ENCODE data around the gene EMC10. TPM values are rescaled to one million over a fixed set of nuclear protein-coding genes. Genes with fewer than 3 reads are reported as not detected.
A peak's percentile ranks its signal among the peaks of the same experiment; 100 is the strongest.

EMC10 gene
- total RNA-seq, 1 experiment from 2014 or later, result 200 TPM

DNA sequence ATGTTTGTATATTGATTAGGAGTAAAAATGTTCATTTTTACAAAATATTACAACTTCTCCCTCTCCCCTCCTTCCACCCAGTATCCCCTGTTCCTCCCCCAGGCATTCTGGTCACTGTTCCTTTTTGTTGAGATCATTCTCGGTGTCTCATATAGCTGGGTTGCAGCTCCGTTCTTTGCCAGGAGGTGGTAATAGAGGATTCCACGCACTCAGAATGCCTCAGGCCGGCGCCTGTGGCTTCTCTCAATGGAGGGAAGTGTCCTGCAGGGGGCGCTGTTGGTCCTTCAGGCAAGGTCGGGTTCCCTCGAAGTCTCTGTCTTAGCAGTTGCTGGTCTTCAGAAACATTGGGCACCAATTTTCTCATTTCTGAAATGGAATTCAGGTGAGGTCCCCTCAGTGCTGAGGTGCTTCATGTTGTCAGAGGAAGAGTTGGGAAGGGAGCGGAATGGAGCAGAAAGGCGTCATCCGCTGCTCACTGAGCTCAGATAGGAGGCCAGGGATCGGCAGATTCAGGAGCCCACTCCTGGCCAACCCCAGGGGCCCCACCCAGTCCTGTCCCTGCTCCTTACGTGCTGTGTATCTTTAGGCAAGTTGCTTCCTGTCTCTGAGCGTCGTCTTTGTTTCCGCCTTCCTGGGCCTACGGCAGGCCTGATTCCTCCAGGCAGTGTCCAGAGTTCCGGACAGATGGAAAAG is 10.7 kb downstream of the EMC10 start:
- TF ChIP-seq, protein P1, sequence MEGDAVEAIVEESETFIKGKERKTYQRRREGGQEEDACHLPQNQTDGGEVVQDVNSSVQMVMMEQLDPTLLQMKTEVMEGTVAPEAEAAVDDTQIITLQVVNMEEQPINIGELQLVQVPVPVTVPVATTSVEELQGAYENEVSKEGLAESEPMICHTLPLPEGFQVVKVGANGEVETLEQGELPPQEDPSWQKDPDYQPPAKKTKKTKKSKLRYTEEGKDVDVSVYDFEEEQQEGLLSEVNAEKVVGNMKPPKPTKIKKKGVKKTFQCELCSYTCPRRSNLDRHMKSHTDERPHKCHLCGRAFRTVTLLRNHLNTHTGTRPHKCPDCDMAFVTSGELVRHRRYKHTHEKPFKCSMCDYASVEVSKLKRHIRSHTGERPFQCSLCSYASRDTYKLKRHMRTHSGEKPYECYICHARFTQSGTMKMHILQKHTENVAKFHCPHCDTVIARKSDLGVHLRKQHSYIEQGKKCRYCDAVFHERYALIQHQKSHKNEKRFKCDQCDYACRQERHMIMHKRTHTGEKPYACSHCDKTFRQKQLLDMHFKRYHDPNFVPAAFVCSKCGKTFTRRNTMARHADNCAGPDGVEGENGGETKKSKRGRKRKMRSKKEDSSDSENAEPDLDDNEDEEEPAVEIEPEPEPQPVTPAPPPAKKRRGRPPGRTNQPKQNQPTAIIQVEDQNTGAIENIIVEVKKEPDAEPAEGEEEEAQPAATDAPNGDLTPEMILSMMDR (IDR thresholded peaks at IDR 0.05; ENCODE audit: unreplicated experiment), result peak; percentile 79
- CTCF ChIA-PET, result no interaction called here
- Mint-ChIP-seq H3K9me3 (ENCODE audit: low read depth, unreplicated experiment) (no peaks in the 10 kb centered on the region), H3K27ac (ENCODE audit: unreplicated experiment) (no peak overlapping the region), H3K4me1 (ENCODE audit: low read depth, unreplicated experiment) (peaks cover 9% of the 10 kb centered on the region), H3K36me3 (ENCODE audit: insufficient read depth, unreplicated experiment) (peaks cover 38% of the 10 kb centered on the region), H3K27me3 (ENCODE audit: unreplicated experiment) (peaks cover 13% of the 10 kb centered on the region), H3K4me3 (ENCODE audit: low read depth, unreplicated experiment) (no peak overlapping the region)
- BruUV-seq (replicated peaks), result no TSS peak
- intact Hi-C loops (cut with micrococcal nuclease; ENCODE audit: unreplicated experiment), result no loop called here
- DNase-seq, result peak; percentile 52

DNA sequence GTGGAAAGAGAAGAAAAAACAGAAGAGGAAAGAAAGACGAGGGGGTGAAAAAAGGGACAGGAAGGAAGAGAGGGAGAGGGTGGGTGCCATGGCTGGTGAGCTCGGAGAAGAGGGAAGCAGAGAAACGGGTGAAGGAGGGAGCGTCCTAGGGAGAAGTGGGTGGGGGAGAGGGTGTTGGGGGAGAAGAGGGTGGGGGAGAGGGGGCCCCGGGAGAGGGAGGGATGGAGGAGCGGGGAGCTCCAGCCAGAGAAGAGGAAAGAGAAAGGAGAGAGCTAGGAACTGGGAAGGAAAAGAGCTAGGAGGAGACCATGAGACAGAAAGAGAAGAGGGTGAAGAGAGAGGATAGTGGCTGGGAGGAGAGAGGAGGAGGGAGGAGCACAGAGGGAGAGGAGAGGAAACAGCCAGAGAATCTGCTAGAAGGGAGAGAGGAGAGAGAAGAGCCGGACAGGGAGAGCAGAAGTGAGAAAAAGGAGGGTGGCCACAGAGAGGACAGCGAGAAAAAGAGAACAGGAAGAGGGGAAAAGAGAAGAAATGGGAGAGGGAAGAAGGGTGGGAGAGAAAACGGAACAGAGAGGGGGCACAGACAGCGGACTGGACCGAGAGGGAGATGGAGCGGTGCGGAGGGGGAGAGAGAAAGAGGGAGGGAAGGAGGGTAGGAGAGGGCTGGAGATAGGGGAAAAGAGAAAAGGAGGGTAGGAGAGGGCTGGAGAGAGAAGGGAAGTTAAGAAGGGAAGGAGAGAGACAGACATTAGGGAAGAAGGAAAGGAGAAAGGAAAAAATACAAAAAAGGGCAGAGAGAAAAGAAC is 12.3 kb downstream of the EMC10 start:
- peaks cover 13% of the 10 kb centered on the region for H3K4me1 Mint-ChIP-seq (ENCODE audit: low read depth, unreplicated experiment)
- no peaks in the 10 kb centered on the region for H3K9me3 Mint-ChIP-seq (ENCODE audit: low read depth, unreplicated experiment)
- H3K36me3 Mint-ChIP-seq (ENCODE audit: insufficient read depth, unreplicated experiment), result peaks cover 28% of the 10 kb centered on the region
- no peak overlapping the region for H3K27ac Mint-ChIP-seq (ENCODE audit: unreplicated experiment)
- H3K4me3 Mint-ChIP-seq (ENCODE audit: low read depth, unreplicated experiment), result no peak overlapping the region
- intact Hi-C loops (cut with micrococcal nuclease; ENCODE audit: unreplicated experiment), result no loop called here
- CTCF ChIA-PET, result no interaction called here
- H3K27me3 Mint-ChIP-seq (ENCODE audit: unreplicated experiment), result peaks cover 22% of the 10 kb centered on the region
- TF ChIP-seq, protein P1 (IDR thresholded peaks at IDR 0.05; ENCODE audit: unreplicated experiment), result no peak
- BruUV-seq (replicated peaks), result no TSS peak
- DNase-seq, result no peak

DNA sequence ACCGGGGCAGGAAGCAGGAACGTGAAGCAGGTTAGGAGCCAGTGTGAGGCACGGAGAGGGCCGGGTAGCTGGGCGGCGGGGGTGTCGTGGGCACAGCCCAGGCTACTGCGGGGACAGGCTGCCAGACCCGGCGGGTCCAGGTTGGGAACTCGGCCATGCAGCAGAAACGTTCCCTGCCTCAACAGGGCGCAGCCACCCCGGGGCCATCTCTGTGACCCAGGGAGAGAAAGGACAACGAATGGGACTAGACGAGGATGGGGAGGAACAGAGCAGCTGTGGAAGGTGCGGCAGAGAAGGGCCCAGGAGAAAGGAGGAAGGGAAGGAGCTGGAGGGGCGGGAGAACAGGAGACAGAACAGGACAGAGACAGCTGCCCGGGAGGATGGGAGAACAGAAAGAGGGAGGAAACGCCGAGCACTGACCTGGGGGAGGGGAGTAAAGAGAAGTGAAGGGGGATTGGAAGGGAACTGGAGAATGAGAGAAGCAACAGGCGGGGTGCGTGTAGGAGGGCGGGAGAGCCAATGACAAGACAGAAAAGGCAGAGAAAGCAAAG is 13.2 kb downstream of the EMC10 start:
- H3K9me3 Mint-ChIP-seq (ENCODE audit: low read depth, unreplicated experiment), result no peaks in the 10 kb centered on the region
- CTCF ChIA-PET, result no interaction called here
- no peak overlapping the region for H3K4me3 Mint-ChIP-seq (ENCODE audit: low read depth, unreplicated experiment)
- BruUV-seq (replicated peaks), result no TSS peak
- no peak overlapping the region for H3K27ac Mint-ChIP-seq (ENCODE audit: unreplicated experiment)
- H3K27me3 Mint-ChIP-seq (ENCODE audit: unreplicated experiment), result peaks cover 22% of the 10 kb centered on the region
- peaks cover 13% of the 10 kb centered on the region for H3K4me1 Mint-ChIP-seq (ENCODE audit: low read depth, unreplicated experiment)
- intact Hi-C loops (cut with micrococcal nuclease; ENCODE audit: unreplicated experiment), result no loop called here
- peaks cover 23% of the 10 kb centered on the region for H3K36me3 Mint-ChIP-seq (ENCODE audit: insufficient read depth, unreplicated experiment)
- no peak for DNase-seq
- TF ChIP-seq, protein P1 (IDR thresholded peaks at IDR 0.05; ENCODE audit: unreplicated experiment), result no peak

DNA sequence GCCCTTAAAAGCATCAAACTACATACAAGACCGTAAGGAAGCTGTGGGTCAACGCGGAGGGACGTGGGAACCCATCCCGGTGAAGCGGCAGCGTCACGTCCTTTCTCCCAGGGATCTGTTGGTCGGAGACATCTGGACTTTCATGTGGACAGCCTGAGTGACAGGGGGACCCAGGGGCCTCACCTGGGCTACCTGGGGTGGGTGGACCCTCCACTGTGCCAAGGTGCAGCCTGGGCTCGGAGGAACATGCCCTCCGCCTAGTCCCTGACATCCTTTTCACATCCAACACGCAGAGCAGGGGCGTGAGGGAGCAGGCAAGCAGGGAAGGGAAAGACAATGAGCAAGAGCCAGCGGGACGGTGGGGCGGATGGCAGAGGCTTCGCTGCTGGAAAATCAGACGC is 14.1 kb downstream of the EMC10 start:
- Mint-ChIP-seq H3K27ac (ENCODE audit: unreplicated experiment) (no peak overlapping the region), H3K36me3 (ENCODE audit: insufficient read depth, unreplicated experiment) (peaks cover 19% of the 10 kb centered on the region), H3K4me3 (ENCODE audit: low read depth, unreplicated experiment) (no peak overlapping the region), H3K9me3 (ENCODE audit: low read depth, unreplicated experiment) (no peaks in the 10 kb centered on the region), H3K27me3 (ENCODE audit: unreplicated experiment) (peaks cover 22% of the 10 kb centered on the region), H3K4me1 (ENCODE audit: low read depth, unreplicated experiment) (peaks cover 13% of the 10 kb centered on the region)
- DNase-seq, result no peak
- intact Hi-C loops (cut with micrococcal nuclease; ENCODE audit: unreplicated experiment), result no loop called here
- TF ChIP-seq, protein P1 (IDR thresholded peaks at IDR 0.05; ENCODE audit: unreplicated experiment), result no peak
- BruUV-seq (replicated peaks), result no TSS peak
- CTCF ChIA-PET, result no interaction called here
